K562 (cell line): ENCODE measurements around the gene SLC49A3. TPM values are rescaled to one million over a fixed set of nuclear protein-coding genes. Genes with fewer than 3 reads are reported as not detected.
A peak's percentile ranks its signal among the peaks of the same experiment; 100 is the strongest.

Experiments used
- ATF7 ChIP-seq: fragments of 450-650 bp; IDR thresholded peaks from 2 replicates; pipeline ENCODE4 v1.7.1; 2014; ENCODE audit warnings: mild to moderate bottlenecking, moderate library complexity
- CBX3 ChIP-seq, 2 experiments: IDR thresholded peaks; 1 replicate in 1 of 2; 2 replicates in 1 of 2; pipeline ENCODE4 v1.6.1; 2012; ENCODE audit warnings: inconsistent platforms in 2 of 2, low read length in 2 of 2, borderline replicate concordance in 1 of 2, control low read depth in 1 of 2
- GATA2 ChIP-seq: sonication (generic); formaldehyde crosslinking; IDR thresholded peaks from 2 replicates; pipeline ENCODE4 v1.4.0; 2020; ENCODE audit warnings: mild to moderate bottlenecking, missing genetic modification reagents
- HCFC1 ChIP-seq: IDR thresholded peaks from 2 replicates; pipeline ENCODE4 v1.6.1; 2012; ENCODE audit warnings: low read depth, low read length, improper control_type of control experiment
- ID3 ChIP-seq, 2 experiments: fragments of 250-450 bp in 1 of 2; fragments of 450-650 bp in 1 of 2; sonication (Bioruptor Pico) in 1 of 2; IDR thresholded peaks; 2 replicates each; pipeline versions ENCODE4 v1.6.1 to v1.8.0; 2016 to 2021; ENCODE audit warnings: mild to moderate bottlenecking in 2 of 2, moderate library complexity in 2 of 2, missing compliant biosample characterization in 1 of 2, missing genetic modification characterization in 1 of 2
- MGA ChIP-seq: fragments of 450-650 bp; IDR thresholded peaks from 2 replicates; pipeline ENCODE4 v1.6.1; 2016; ENCODE audit warnings: mild to moderate bottlenecking, moderate library complexity
- RAD21 ChIP-seq, 2 experiments: fragments of 250-450 bp in 1 of 2; fragments of 450-650 bp in 1 of 2; sonication (Bioruptor Pico) in 1 of 2; formaldehyde crosslinking in 1 of 2; IDR thresholded peaks in 1 of 2; conservative IDR thresholded peaks in 1 of 2; 2 replicates each; pipeline versions ENCODE4 v1.4.0 to v1.8.0; 2020 to 2022; ENCODE audit warnings: mild to moderate bottlenecking in 2 of 2, moderate library complexity in 1 of 2
- TEAD1 ChIP-seq, 2 experiments: fragments of 450-650 bp in 1 of 2; sonication (generic) in 1 of 2; formaldehyde crosslinking; IDR thresholded peaks; 2 replicates each; pipeline versions ENCODE4 v1.4.0 to v1.8.0; 2020 to 2022; ENCODE audit warnings: mild to moderate bottlenecking in 2 of 2, missing genetic modification reagents in 1 of 2
- ZNF586 ChIP-seq: fragments of 450-650 bp; formaldehyde crosslinking; conservative IDR thresholded peaks from 2 replicates; pipeline ENCODE4 v1.4.0; 2020; ENCODE audit warnings: mild to moderate bottlenecking, moderate library complexity
- polyA plus RNA-seq, 8 experiments: library from polyadenylated mRNA; depleted of rRNA in 4 of 8; stranded (reverse) in 5 of 8; unstranded in 3 of 8; fragments of >200 nt; fragmentation: Nextera tagmentation in 2 of 8; fragmentation: Illumina TruSeq in 1 of 8; extraction: Ambion mirVana in 2 of 8; extraction: Trizol in 1 of 8; gene quantifications; 2 replicates each; pipeline versions ENCODE4 v1.2.1 to v1.2.3, GENCODE V29; 2011 to 2014; ENCODE audit warnings: inconsistent platforms in 1 of 8, missing spikeins in 1 of 8
- total RNA-seq, 7 experiments: library from RNA; depleted of rRNA in 6 of 7; stranded (reverse); fragments of >200 nt in 6 of 7; fragmentation: Illumina TruSeq in 2 of 7; extraction: Trizol in 2 of 7; gene quantifications; 2 replicates each; pipeline versions ENCODE4 v1.2.1 to v1.2.3, GENCODE V29; 2011 to 2021; ENCODE audit warnings: low replicate concordance in 1 of 7
- TF ChIP-seq, protein P1 (sequence below): fragments of 450-650 bp; IDR thresholded peaks from 2 replicates; pipeline ENCODE4 v1.6.1; 2016; ENCODE audit warnings: low read depth, mild to moderate bottlenecking, moderate library complexity
- TF ChIP-seq, protein P2 (sequence below), 3 experiments: IDR thresholded peaks in 2 of 3; conservative IDR thresholded peaks in 1 of 3; 2 replicates each; pipeline ENCODE4 v1.5.1; 2011 to 2012; ENCODE audit warnings: low read length in 3 of 3, mild to moderate bottlenecking in 3 of 3, control low read depth in 2 of 3, improper control_type of control experiment in 1 of 3, inconsistent platforms in 1 of 3, low read depth in 1 of 3, mixed read lengths in 1 of 3, moderate library complexity in 1 of 3; ENCODE audit not compliant: insufficient read depth in 2 of 3

Gene SLC49A3
- total and polyA plus RNA-seq, 9 of the 15 experiments (the other 6 are each of a cell fraction or from before 2014, with no cell fraction given) = 0.24 to 0.41 TPM; not detected in 7

GRCh38 chr4:683982-684622 is 4.8 kb downstream of the SLC49A3 start (continued):
- TF ChIP-seq MGA (no peak), ID3 (CRISPR knock-in tag; IDR thresholded peaks at IDR 0.05) (no peak), ID3 (tag; IDR thresholded peaks at IDR 0.05) (0 out of 2 replicates have a peak, but pooled peaks have one; percentile 33), ZNF586 (CRISPR knock-in tag) (no peak), HCFC1 (peak; percentile 35; the same call in 1 of the 2 replicates), GATA2 (no peak), CBX3 (IDR thresholded peaks at IDR 0.05; ENCODE audit: borderline replicate concordance in 1 of 2, low read length in 2 of 2) (no peak), ATF7 (peak; percentile 34; the same call in 1 of the 2 replicates), RAD21 (CRISPR knock-in tag; conservative IDR thresholded peaks at IDR 0.05 in 1 of 2, IDR thresholded peaks at IDR 0.05 in 1 of 2) (peak; percentile 8 to 66; a peak in 2 of 4 replicates), TEAD1 (CRISPR knock-in tag; IDR thresholded peaks at IDR 0.05) (peak in 1 of 2 experiments; percentile 54; a peak in 1 of 4 replicates)
- TF ChIP-seq, protein P1, sequence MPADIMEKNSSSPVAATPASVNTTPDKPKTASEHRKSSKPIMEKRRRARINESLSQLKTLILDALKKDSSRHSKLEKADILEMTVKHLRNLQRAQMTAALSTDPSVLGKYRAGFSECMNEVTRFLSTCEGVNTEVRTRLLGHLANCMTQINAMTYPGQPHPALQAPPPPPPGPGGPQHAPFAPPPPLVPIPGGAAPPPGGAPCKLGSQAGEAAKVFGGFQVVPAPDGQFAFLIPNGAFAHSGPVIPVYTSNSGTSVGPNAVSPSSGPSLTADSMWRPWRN = no peak
- TF ChIP-seq, protein P2, sequence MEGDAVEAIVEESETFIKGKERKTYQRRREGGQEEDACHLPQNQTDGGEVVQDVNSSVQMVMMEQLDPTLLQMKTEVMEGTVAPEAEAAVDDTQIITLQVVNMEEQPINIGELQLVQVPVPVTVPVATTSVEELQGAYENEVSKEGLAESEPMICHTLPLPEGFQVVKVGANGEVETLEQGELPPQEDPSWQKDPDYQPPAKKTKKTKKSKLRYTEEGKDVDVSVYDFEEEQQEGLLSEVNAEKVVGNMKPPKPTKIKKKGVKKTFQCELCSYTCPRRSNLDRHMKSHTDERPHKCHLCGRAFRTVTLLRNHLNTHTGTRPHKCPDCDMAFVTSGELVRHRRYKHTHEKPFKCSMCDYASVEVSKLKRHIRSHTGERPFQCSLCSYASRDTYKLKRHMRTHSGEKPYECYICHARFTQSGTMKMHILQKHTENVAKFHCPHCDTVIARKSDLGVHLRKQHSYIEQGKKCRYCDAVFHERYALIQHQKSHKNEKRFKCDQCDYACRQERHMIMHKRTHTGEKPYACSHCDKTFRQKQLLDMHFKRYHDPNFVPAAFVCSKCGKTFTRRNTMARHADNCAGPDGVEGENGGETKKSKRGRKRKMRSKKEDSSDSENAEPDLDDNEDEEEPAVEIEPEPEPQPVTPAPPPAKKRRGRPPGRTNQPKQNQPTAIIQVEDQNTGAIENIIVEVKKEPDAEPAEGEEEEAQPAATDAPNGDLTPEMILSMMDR (IDR thresholded peaks at IDR 0.05 in 2 of 3, conservative IDR thresholded peaks at IDR 0.05 in 1 of 3; ENCODE audit: insufficient read depth in 2 of 3, low read depth in 1 of 3, low read length in 3 of 3) = peak; percentile 82 to 85 (median 84)
